Thyroid gland (tissue), 4 donors: ENCODE measurements around the gene SH2D2A. TPM values are rescaled to one million over a fixed set of nuclear protein-coding genes. Genes with fewer than 3 reads are reported as not detected.

Experiments used
- DNase-seq, 2 donors: peaks; one replicate each; pipeline ENCODE4 v3.0.0-alpha.2; 2019
- H3K27ac ChIP-seq, 3 donors: fragments of 200-600 bp; sonication (generic); 1 replicate in 2 of 3; 2 replicates in 1 of 3; pipeline ENCODE4 v1.5.1; 2016 to 2019; ENCODE audit warnings: mild to moderate bottlenecking in 1 of 3, moderate library complexity in 1 of 3
- H3K27me3 ChIP-seq: fragments of 200-600 bp; sonication (generic); one replicate; pipeline ENCODE4 v1.5.1; 2019
- H3K36me3 ChIP-seq, 2 donors: fragments of 200-600 bp; sonication (generic); one replicate each; pipeline ENCODE4 v1.5.1; 2016 to 2019
- H3K4me1 ChIP-seq, 2 donors: fragments of 200-600 bp; sonication (generic); one replicate each; pipeline ENCODE4 v1.5.1; 2017 to 2019
- H3K4me3 ChIP-seq, 3 donors: fragments of 200-600 bp; sonication (generic); replicated peaks in 1 of 3; 1 replicate in 2 of 3; 2 replicates in 1 of 3; pipeline ENCODE4 v1.5.1; 2016; ENCODE audit warnings: mild to moderate bottlenecking in 1 of 3
- H3K9me3 ChIP-seq: fragments of 200-600 bp; sonication (generic); one replicate; pipeline ENCODE4 v1.5.1; 2017
- POLR2A ChIP-seq, 2 donors: fragments of 450-650 bp; IDR thresholded peaks; one replicate each; pipeline ENCODE4 v1.6.1; 2017; ENCODE audit warnings: antibody characterized with exemption in 2 of 2, mild to moderate bottlenecking in 2 of 2, moderate library complexity in 1 of 2
- WGBS, 2 donors: methylation state at CpG; one replicate each; pipeline ENCODE4 v1.1.5; 2017; 5-methylcytosine and 5-hydroxymethylcytosine counted together
- intact Hi-C: fragments of 100-400 bp; cut with DNase I; formaldehyde crosslinking; loops from one replicate; pipeline ENCODE4 v1.15.1; 2023
- total RNA-seq, 4 donors: library from RNA; depleted of rRNA; stranded (reverse); fragments of >200 nt; gene quantifications; one replicate each; pipeline ENCODE4 v1.2.3, GENCODE V29; 2016
- TF ChIP-seq, protein P1 (sequence below), 6 experiments: fragments of 200-600 bp in 3 of 6; fragments of 450-650 bp in 3 of 6; sonication (generic) in 3 of 6; IDR thresholded peaks; one replicate each; pipeline ENCODE4 v1.5.1; 2016 to 2019; ENCODE audit warnings: antibody characterized with exemption in 6 of 6, mild to moderate bottlenecking in 2 of 6, inconsistent platforms in 1 of 6, moderate library complexity in 1 of 6

The SH2D2A gene
- total RNA-seq, 4 donors from 2014 or later, result 1.2 to 3.3 (median 2.0) TPM

DNA sequence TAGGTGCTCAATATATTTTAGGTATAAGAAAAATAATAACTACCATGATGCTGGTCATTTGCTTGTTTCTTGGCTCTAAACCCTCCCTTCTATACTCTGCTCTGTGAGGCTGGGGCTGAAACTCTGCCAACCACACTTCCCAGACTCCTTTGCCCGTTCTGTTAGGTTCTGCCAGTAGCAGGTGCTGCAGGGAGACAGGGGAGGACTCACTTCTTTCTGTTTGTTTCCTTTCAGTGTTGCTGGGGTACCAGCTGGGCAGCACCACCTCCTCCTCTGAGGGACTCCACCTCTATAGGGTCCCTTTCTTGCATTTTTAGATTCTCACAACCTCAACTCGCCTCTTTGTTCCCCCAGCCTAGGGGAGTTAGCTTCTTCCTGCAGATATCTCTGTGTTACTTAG, 17.0 kb upstream of the SH2D2A start:
- 56 to 65% methylated on average over 2 of the region's 2 CpGs for WGBS, 2 donors
- Histone ChIP-seq H3K27ac (no peak overlapping the region), H3K4me1 (no peaks in the 10 kb centered on the region), H3K36me3 (no peaks in the 10 kb centered on the region), H3K4me3 (no peak overlapping the region), H3K27me3 (no peaks in the 10 kb centered on the region), H3K9me3 (no peaks in the 10 kb centered on the region)
- TF ChIP-seq, protein P1, sequence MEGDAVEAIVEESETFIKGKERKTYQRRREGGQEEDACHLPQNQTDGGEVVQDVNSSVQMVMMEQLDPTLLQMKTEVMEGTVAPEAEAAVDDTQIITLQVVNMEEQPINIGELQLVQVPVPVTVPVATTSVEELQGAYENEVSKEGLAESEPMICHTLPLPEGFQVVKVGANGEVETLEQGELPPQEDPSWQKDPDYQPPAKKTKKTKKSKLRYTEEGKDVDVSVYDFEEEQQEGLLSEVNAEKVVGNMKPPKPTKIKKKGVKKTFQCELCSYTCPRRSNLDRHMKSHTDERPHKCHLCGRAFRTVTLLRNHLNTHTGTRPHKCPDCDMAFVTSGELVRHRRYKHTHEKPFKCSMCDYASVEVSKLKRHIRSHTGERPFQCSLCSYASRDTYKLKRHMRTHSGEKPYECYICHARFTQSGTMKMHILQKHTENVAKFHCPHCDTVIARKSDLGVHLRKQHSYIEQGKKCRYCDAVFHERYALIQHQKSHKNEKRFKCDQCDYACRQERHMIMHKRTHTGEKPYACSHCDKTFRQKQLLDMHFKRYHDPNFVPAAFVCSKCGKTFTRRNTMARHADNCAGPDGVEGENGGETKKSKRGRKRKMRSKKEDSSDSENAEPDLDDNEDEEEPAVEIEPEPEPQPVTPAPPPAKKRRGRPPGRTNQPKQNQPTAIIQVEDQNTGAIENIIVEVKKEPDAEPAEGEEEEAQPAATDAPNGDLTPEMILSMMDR (IDR thresholded peaks at IDR 0.05), result no peak
- no peak for TF ChIP-seq POLR2A (IDR thresholded peaks at IDR 0.05)
- intact Hi-C loops, result no loop called here
- DNase-seq, result no peak

DNA sequence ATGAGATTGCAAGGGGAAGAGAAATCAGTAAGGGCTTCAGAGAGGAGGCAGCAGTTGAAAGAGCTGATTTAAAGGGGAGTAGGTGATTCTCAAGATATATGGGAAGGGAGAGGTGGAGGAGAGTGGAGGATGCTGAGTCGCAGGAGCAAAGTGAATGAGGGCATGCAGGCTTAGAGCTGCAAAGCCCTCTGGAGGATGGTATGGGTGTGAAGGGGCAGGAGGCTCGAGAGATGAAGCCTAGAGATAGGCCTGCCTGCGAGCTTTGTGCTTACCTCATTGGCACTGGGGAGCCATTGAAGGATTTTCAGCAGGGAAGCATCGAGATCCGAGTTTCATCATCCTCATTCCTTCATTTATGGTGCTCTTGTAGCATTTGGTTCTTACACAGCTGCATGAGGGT, 15.8 kb upstream of the SH2D2A start:
- intact Hi-C loops, result no loop called here
- WGBS, 2 donors, result 74 to 78% methylated on average over 5 of the region's 5 CpGs
- Histone ChIP-seq H3K27ac (no peak overlapping the region), H3K4me1 (no peaks in the 10 kb centered on the region), H3K27me3 (no peaks in the 10 kb centered on the region), H3K36me3 (no peaks in the 10 kb centered on the region), H3K9me3 (no peaks in the 10 kb centered on the region), H3K4me3 (no peak overlapping the region)
- DNase-seq, result no peak
- TF ChIP-seq POLR2A (IDR thresholded peaks at IDR 0.05), result no peak
- TF ChIP-seq, protein P1 (IDR thresholded peaks at IDR 0.05), result no peak

GRCh38 chr1:156828400-156829124, 11.9 kb upstream of the SH2D2A start:
- H3K27me3 ChIP-seq, result no peaks in the 10 kb centered on the region
- WGBS, 2 donors, result 78% methylated on average over 18 of the region's 18 CpGs
- H3K4me3 ChIP-seq, result no peak overlapping the region
- no peak overlapping the region for H3K27ac ChIP-seq
- TF ChIP-seq, protein P1 (IDR thresholded peaks at IDR 0.05), result no peak
- TF ChIP-seq POLR2A (IDR thresholded peaks at IDR 0.05), result no peak
- H3K9me3 ChIP-seq, result no peaks in the 10 kb centered on the region
- no peaks in the 10 kb centered on the region for H3K4me1 ChIP-seq
- no peaks in the 10 kb centered on the region for H3K36me3 ChIP-seq
- intact Hi-C loops, result no loop called here
- no peak for DNase-seq

- H3K4me1 ChIP-seq, result no peaks in the 10 kb centered on the region
- no peaks in the 10 kb centered on the region for H3K9me3 ChIP-seq
- 55 to 58% methylated on average over 1 of the region's 1 CpG for WGBS, 2 donors
- H3K27me3 ChIP-seq, result no peaks in the 10 kb centered on the region
- no peak overlapping the region for H3K4me3 ChIP-seq
- intact Hi-C loops, result no loop called here
- TF ChIP-seq, protein P1 (IDR thresholded peaks at IDR 0.05), result no peak
- TF ChIP-seq POLR2A (IDR thresholded peaks at IDR 0.05), result no peak
- DNase-seq, result no peak
- no peak overlapping the region for H3K27ac ChIP-seq
- no peaks in the 10 kb centered on the region for H3K36me3 ChIP-seq
Measured at GRCh38 chr1:156826630-156827029, 10.0 kb upstream of the SH2D2A start.

GRCh38 chr1:156823210-156823790, 6.7 kb upstream of the SH2D2A start:
- H3K27ac ChIP-seq, result no peak overlapping the region
- no peaks in the 10 kb centered on the region for H3K9me3 ChIP-seq
- DNase-seq, result no peak
- H3K27me3 ChIP-seq, result no peaks in the 10 kb centered on the region
- TF ChIP-seq, protein P1 (IDR thresholded peaks at IDR 0.05), result no peak
- TF ChIP-seq POLR2A (IDR thresholded peaks at IDR 0.05), result no peak
- H3K4me3 ChIP-seq, result no peak overlapping the region
- WGBS, 2 donors, result 90 to 97% methylated on average over 5 of the region's 5 CpGs
- H3K4me1 ChIP-seq, result no peaks in the 10 kb centered on the region
- intact Hi-C loops, result no loop called here
- H3K36me3 ChIP-seq, result no peaks in the 10 kb centered on the region
